Endothelial cell (in vitro differentiated cells): Measurements from ENCODE around the gene KMO. TPM values are rescaled to one million over a fixed set of nuclear protein-coding genes. Genes with fewer than 3 reads are reported as not detected.

Experiments
- DNase-seq: peaks from one replicate; pipeline ENCODE4 v3.0.0; 2021; ENCODE audit warnings: low spot score
- H3K27ac Mint-ChIP-seq: one replicate; pipeline ENCODE4 v1.8.0; 2021; ENCODE audit warnings: mixed read lengths, inconsistent platforms; ENCODE audit not compliant: unreplicated experiment
- H3K27me3 Mint-ChIP-seq: one replicate; pipeline ENCODE4 v1.8.0; 2021; ENCODE audit warnings: mild to moderate bottlenecking, moderate library complexity, mixed read lengths, inconsistent platforms; ENCODE audit not compliant: unreplicated experiment
- H3K36me3 Mint-ChIP-seq: one replicate; pipeline ENCODE4 v1.8.0; 2021; ENCODE audit warnings: mild to moderate bottlenecking, low read depth, mixed read lengths, inconsistent platforms; ENCODE audit not compliant: unreplicated experiment
- H3K4me1 Mint-ChIP-seq: one replicate; pipeline ENCODE4 v1.8.0; 2021; ENCODE audit warnings: mild to moderate bottlenecking, mixed read lengths, inconsistent platforms; ENCODE audit not compliant: unreplicated experiment
- H3K4me3 Mint-ChIP-seq: one replicate; pipeline ENCODE4 v1.8.0; 2021; ENCODE audit warnings: mild to moderate bottlenecking, mixed read lengths, inconsistent platforms; ENCODE audit not compliant: unreplicated experiment
- H3K9me3 Mint-ChIP-seq: one replicate; pipeline ENCODE4 v1.8.0; 2021; ENCODE audit warnings: mixed read lengths, inconsistent platforms; ENCODE audit not compliant: unreplicated experiment
- CTCF ChIP-seq: fragments of 200-600 bp; sonication (generic); IDR thresholded peaks from one replicate; pipeline ENCODE4 v1.5.0; 2021; ENCODE audit warnings: antibody characterized with exemption; ENCODE audit not compliant: unreplicated experiment
- total RNA-seq: library from RNA; stranded (reverse); fragmentation: NEBNext Ultra II Directional; extraction: Animal tissue kit (Norgen Biotek cat#: 25700); gene quantifications from one replicate; pipeline ENCODE4 v1.2.1, GENCODE V29; 2021; ENCODE audit not compliant: unreplicated experiment

KMO gene
- total RNA-seq, 1 donor from 2014 or later, result not detected

GRCh38 chr1:241557551-241558193 is 25.5 kb downstream of the KMO start:
- H3K27me3 Mint-ChIP-seq, result peaks cover under 1% of the 10 kb centered on the region
- H3K9me3 Mint-ChIP-seq, result no peaks in the 10 kb centered on the region
- no peaks in the 10 kb centered on the region for H3K4me1 Mint-ChIP-seq
- no peak overlapping the region for H3K27ac Mint-ChIP-seq
- no peaks in the 10 kb centered on the region for H3K36me3 Mint-ChIP-seq
- TF ChIP-seq CTCF, result no peak
- DNase-seq, result no peak
- no peak overlapping the region for H3K4me3 Mint-ChIP-seq

GRCh38 chr1:241560146-241560848 is 28.1 kb downstream of the KMO start:
- Mint-ChIP-seq H3K9me3 (no peaks in the 10 kb centered on the region), H3K27me3 (peaks cover 2% of the 10 kb centered on the region), H3K4me1 (no peaks in the 10 kb centered on the region), H3K36me3 (no peaks in the 10 kb centered on the region), H3K4me3 (no peak overlapping the region), H3K27ac (no peak overlapping the region)
- no peak for TF ChIP-seq CTCF
- DNase-seq, result no peak

GRCh38 chr1:241560849-241561187 is 28.6 kb downstream of the KMO start:
- no peak for TF ChIP-seq CTCF
- Mint-ChIP-seq H3K36me3 (no peaks in the 10 kb centered on the region), H3K4me3 (no peak overlapping the region), H3K4me1 (no peaks in the 10 kb centered on the region), H3K27me3 (peaks cover 2% of the 10 kb centered on the region), H3K27ac (no peak overlapping the region), H3K9me3 (no peaks in the 10 kb centered on the region)
- no peak for DNase-seq

- Mint-ChIP-seq H3K4me3 (no peak overlapping the region), H3K36me3 (no peaks in the 10 kb centered on the region), H3K4me1 (no peaks in the 10 kb centered on the region), H3K27me3 (peaks cover 2% of the 10 kb centered on the region), H3K9me3 (no peaks in the 10 kb centered on the region), H3K27ac (no peak overlapping the region)
- no peak for TF ChIP-seq CTCF
- DNase-seq, result no peak
Observed at GRCh38 chr1:241569848-241570247, 37.7 kb downstream of the KMO start.

- no peak for DNase-seq
- no peak overlapping the region for H3K27ac Mint-ChIP-seq
- TF ChIP-seq CTCF, result no peak
- no peaks in the 10 kb centered on the region for H3K4me1 Mint-ChIP-seq
- no peaks in the 10 kb centered on the region for H3K9me3 Mint-ChIP-seq
- no peaks in the 10 kb centered on the region for H3K27me3 Mint-ChIP-seq
- no peak overlapping the region for H3K4me3 Mint-ChIP-seq
- no peaks in the 10 kb centered on the region for H3K36me3 Mint-ChIP-seq
Observed at GRCh38 chr1:241574154-241574553, 42.0 kb downstream of the KMO start.
